ENCODE results near the gene OR56B1.
"Not testable (repeated sequence)": the region's sequence is repeated elsewhere in the genome, so short reads cannot be mapped to it uniquely, and the experiment has no call there.

GRCh38 chr11:5691238-5691963 lies 44.8 kb upstream of the OR56B1 start:
- TF ChIP-seq, protein P1, sequence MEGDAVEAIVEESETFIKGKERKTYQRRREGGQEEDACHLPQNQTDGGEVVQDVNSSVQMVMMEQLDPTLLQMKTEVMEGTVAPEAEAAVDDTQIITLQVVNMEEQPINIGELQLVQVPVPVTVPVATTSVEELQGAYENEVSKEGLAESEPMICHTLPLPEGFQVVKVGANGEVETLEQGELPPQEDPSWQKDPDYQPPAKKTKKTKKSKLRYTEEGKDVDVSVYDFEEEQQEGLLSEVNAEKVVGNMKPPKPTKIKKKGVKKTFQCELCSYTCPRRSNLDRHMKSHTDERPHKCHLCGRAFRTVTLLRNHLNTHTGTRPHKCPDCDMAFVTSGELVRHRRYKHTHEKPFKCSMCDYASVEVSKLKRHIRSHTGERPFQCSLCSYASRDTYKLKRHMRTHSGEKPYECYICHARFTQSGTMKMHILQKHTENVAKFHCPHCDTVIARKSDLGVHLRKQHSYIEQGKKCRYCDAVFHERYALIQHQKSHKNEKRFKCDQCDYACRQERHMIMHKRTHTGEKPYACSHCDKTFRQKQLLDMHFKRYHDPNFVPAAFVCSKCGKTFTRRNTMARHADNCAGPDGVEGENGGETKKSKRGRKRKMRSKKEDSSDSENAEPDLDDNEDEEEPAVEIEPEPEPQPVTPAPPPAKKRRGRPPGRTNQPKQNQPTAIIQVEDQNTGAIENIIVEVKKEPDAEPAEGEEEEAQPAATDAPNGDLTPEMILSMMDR (IDR thresholded peaks at IDR 0.05) = not testable (repeated sequence)
- TF ChIP-seq POLR2A (IDR thresholded peaks at IDR 0.05) = not testable (repeated sequence)
